K562 (cell line): ENCODE measurements around the gene SDR9C7.

Experiments
- CEBPB ChIP-seq: fragments of 450-650 bp; IDR thresholded peaks from 2 replicates; pipeline ENCODE4 v1.6.1; 2016; ENCODE audit warnings: missing genetic modification characterization, missing compliant biosample characterization
- NR3C1 ChIP-seq: sonication (generic); formaldehyde crosslinking; IDR thresholded peaks from 2 replicates; pipeline ENCODE4 v1.8.1; 2022; ENCODE audit warnings: missing genetic modification reagents
- RHOXF2B ChIP-seq: fragments of 250-450 bp; sonication (Bioruptor Pico); conservative IDR thresholded peaks from 2 replicates; pipeline ENCODE4 v1.5.1; 2021
- SNRNP70 ChIP-seq: fragments of 200-400 bp; formaldehyde crosslinking; optimal IDR thresholded peaks from 2 replicates; pipeline ENCODE3; 2017; ENCODE audit warnings: low read depth, low read length
- SRSF9 ChIP-seq: fragments of 200-400 bp; formaldehyde crosslinking; IDR thresholded peaks from 2 replicates; pipeline ENCODE4 v1.6.1; 2017; ENCODE audit warnings: low read depth, low read length, borderline replicate concordance

- TF ChIP-seq RHOXF2B (CRISPR knock-in tag) = no peak
- TF ChIP-seq NR3C1 (CRISPR knock-in tag) = no peak
- TF ChIP-seq CEBPB = no peak
- TF ChIP-seq SNRNP70 = no peak
- no peak for TF ChIP-seq SRSF9
These were observed 33.6 kb downstream of the SDR9C7 start for GRCh38 chr12:56900583-56900982.
